Fibroblast of lung (primary cell): Measurements from ENCODE around the gene GRK6. TPM values are rescaled to one million over a fixed set of nuclear protein-coding genes. Genes with fewer than 3 reads are reported as not detected.

Experiments used
- DNase-seq, 2 donors: peaks; one replicate each; pipeline versions ENCODE4 v3.0.0 to v3.0.0-alpha.2; 2010; ENCODE audit warnings: low read depth in 2 of 2
- H2AFZ ChIP-seq: 2 replicates; pipeline ENCODE4 v1.5.1; 2012; ENCODE audit warnings: low read length, control low read depth, inconsistent platforms
- H3K27ac ChIP-seq: 2 replicates; pipeline ENCODE4 v1.5.1; 2011; ENCODE audit warnings: low read length, control low read depth; ENCODE audit not compliant: insufficient read depth
- H3K27me3 ChIP-seq: 2 replicates; pipeline ENCODE4 v1.5.1; 2011; ENCODE audit warnings: mild to moderate bottlenecking, low read length; ENCODE audit not compliant: control insufficient read depth, insufficient read depth
- H3K36me3 ChIP-seq: 2 replicates; pipeline ENCODE4 v1.5.1; 2011; ENCODE audit warnings: low read length; ENCODE audit not compliant: control insufficient read depth, insufficient read depth
- H3K4me1 ChIP-seq: 2 replicates; pipeline ENCODE4 v1.5.1; 2011; ENCODE audit warnings: low read length; ENCODE audit not compliant: control insufficient read depth, insufficient read depth; ENCODE audit errors: extremely low read depth
- H3K4me2 ChIP-seq: 2 replicates; pipeline ENCODE4 v1.5.1; 2011; ENCODE audit warnings: low read length, control low read depth; ENCODE audit not compliant: insufficient read depth; ENCODE audit errors: extremely low read depth
- H3K4me3 ChIP-seq, 4 experiments: fragments of 200-600 bp in 1 of 4; sonication (generic) in 1 of 4; replicated peaks in 1 of 4; 2 replicates each; pipeline ENCODE4 v1.5.1; 2011 to 2016; ENCODE audit warnings: low read length in 4 of 4, low read depth in 3 of 4, mild to moderate bottlenecking in 3 of 4, control low read depth in 2 of 4, inconsistent platforms in 1 of 4, mixed read lengths in 1 of 4; ENCODE audit not compliant: insufficient read depth in 1 of 4; ENCODE audit errors: control extremely low read depth in 1 of 4
- H3K79me2 ChIP-seq: 2 replicates; pipeline ENCODE4 v1.5.1; 2012; ENCODE audit warnings: mild to moderate bottlenecking, low read length, inconsistent platforms; ENCODE audit not compliant: control insufficient read depth, insufficient read depth
- H3K9ac ChIP-seq: 2 replicates; pipeline ENCODE4 v1.5.1; 2011; ENCODE audit warnings: mild to moderate bottlenecking, low read length, control low read depth; ENCODE audit not compliant: insufficient read depth
- H3K9me3 ChIP-seq: 2 replicates; pipeline ENCODE4 v1.5.1; 2012; ENCODE audit warnings: low read depth, low read length; ENCODE audit not compliant: control insufficient read depth, insufficient read depth
- H4K20me1 ChIP-seq: 2 replicates; pipeline ENCODE4 v1.5.1; 2011; ENCODE audit warnings: low read length; ENCODE audit not compliant: control insufficient read depth, insufficient read depth; ENCODE audit errors: extremely low read depth
- CTCF ChIP-seq, 2 donors: IDR thresholded peaks in 1 of 2; conservative IDR thresholded peaks in 1 of 2; 1 replicate in 1 of 2; 2 replicates in 1 of 2; pipeline ENCODE4 v1.5.1; 2011 to 2012; ENCODE audit warnings: low read length in 2 of 2, control low read depth in 1 of 2, inconsistent platforms in 1 of 2, low read depth in 1 of 2, mild to moderate bottlenecking in 1 of 2
- EZH2 ChIP-seq: IDR thresholded peaks from 2 replicates; pipeline ENCODE4 v1.5.1; 2012; ENCODE audit warnings: low read length, control low read depth, mild to moderate bottlenecking; ENCODE audit errors: missing control alignments
- polyA plus RNA-seq, 2 donors: library from polyadenylated mRNA; depleted of rRNA in 1 of 2; stranded (reverse) in 1 of 2; unstranded in 1 of 2; fragments of >200 nt; gene quantifications; 2 replicates each; pipeline ENCODE4 v1.2.1, GENCODE V29; 2011 to 2012; ENCODE audit warnings: missing spikeins in 1 of 2
- total RNA-seq: library from RNA; depleted of rRNA; stranded (reverse); fragments of >200 nt; gene quantifications from 2 replicates; pipeline ENCODE4 v1.2.1, GENCODE V29; 2014

GRK6 gene
- total and polyA plus RNA-seq, 2 donors (not counting 1 experiment from before 2014, with no cell fraction given), result 15.0 to 15.8 TPM

- Histone ChIP-seq H3K4me3 (no peak overlapping the region), H2AFZ (no peak overlapping the region), H3K4me1 (peaks cover 12% of the 10 kb centered on the region), H3K36me3 (no peaks in the 10 kb centered on the region), H3K9ac (no peak overlapping the region), H3K27ac (no peak overlapping the region), H3K27me3 (no peaks in the 10 kb centered on the region), H3K9me3 (no peaks in the 10 kb centered on the region), H4K20me1 (no peaks in the 10 kb centered on the region), H3K79me2 (peaks cover 17% of the 10 kb centered on the region), H3K4me2 (no peak overlapping the region)
- DNase-seq, result no peak
- TF ChIP-seq EZH2 (no peak), CTCF (conservative IDR thresholded peaks at IDR 0.05 in 1 of 2, IDR thresholded peaks at IDR 0.05 in 1 of 2; ENCODE audit: low read depth in 1 of 2, low read length in 2 of 2) (no peak)
Observed at GRCh38 chr5:177423671-177424070, 2.8 kb upstream of the GRK6 start.

GRCh38 chr5:177425196-177425800, 1.2 kb upstream of the GRK6 start:
- Histone ChIP-seq H3K4me1 (peaks cover 12% of the 10 kb centered on the region), H3K27ac (peak overlapping the region; percentile 91), H3K27me3 (no peaks in the 10 kb centered on the region), H3K9me3 (no peaks in the 10 kb centered on the region), H3K79me2 (peaks cover 21% of the 10 kb centered on the region), H4K20me1 (no peaks in the 10 kb centered on the region), H3K4me3 (peak overlapping the region; percentile 63 to 68 (median 65)), H3K36me3 (peaks cover 2% of the 10 kb centered on the region), H3K9ac (peak overlapping the region; percentile 89), H2AFZ (peak overlapping the region; percentile 86), H3K4me2 (peak overlapping the region; percentile 94)
- DNase-seq, result no peak
- TF ChIP-seq EZH2 (no peak), CTCF (conservative IDR thresholded peaks at IDR 0.05 in 1 of 2, IDR thresholded peaks at IDR 0.05 in 1 of 2; ENCODE audit: low read depth in 1 of 2, low read length in 2 of 2) (no peak)

GRCh38 chr5:177425801-177426565, 493 bp upstream of the GRK6 start:
- TF ChIP-seq EZH2 (no peak), CTCF (conservative IDR thresholded peaks at IDR 0.05 in 1 of 2, IDR thresholded peaks at IDR 0.05 in 1 of 2; ENCODE audit: low read depth in 1 of 2, low read length in 2 of 2) (no peak)
- H3K9me3 ChIP-seq, result no peaks in the 10 kb centered on the region

More at GRCh38 chr5:177425801-177426565, 493 bp upstream of the GRK6 start:
- Histone ChIP-seq H3K27me3 (no peaks in the 10 kb centered on the region), H3K27ac (peak overlapping the region; percentile 91), H3K9ac (peak overlapping the region; percentile 89), H2AFZ (peak overlapping the region; percentile 86), H4K20me1 (no peaks in the 10 kb centered on the region), H3K79me2 (peaks cover 21% of the 10 kb centered on the region), H3K4me2 (peak overlapping the region; percentile 94), H3K4me3 (peak overlapping the region; percentile 63 to 68 (median 65)), H3K4me1 (peaks cover 12% of the 10 kb centered on the region), H3K36me3 (peaks cover 3% of the 10 kb centered on the region)
- peak; percentile 100 for DNase-seq
